HG03135 (cell line): ENCODE measurements around the gene EIF4G1.

Experiments used
- ATAC-seq: cut with Tn5 transposase; IDR thresholded peaks from one replicate; pipeline ENCODE4 v1.9.1; 2021; ENCODE audit warnings: mild to moderate bottlenecking, moderate library complexity; ENCODE audit not compliant: unreplicated experiment

EIF4G1 gene

GRCh38 chr3:184361932-184362667 lies 47.7 kb downstream of the EIF4G1 start:
- ATAC-seq: no peak

DNA sequence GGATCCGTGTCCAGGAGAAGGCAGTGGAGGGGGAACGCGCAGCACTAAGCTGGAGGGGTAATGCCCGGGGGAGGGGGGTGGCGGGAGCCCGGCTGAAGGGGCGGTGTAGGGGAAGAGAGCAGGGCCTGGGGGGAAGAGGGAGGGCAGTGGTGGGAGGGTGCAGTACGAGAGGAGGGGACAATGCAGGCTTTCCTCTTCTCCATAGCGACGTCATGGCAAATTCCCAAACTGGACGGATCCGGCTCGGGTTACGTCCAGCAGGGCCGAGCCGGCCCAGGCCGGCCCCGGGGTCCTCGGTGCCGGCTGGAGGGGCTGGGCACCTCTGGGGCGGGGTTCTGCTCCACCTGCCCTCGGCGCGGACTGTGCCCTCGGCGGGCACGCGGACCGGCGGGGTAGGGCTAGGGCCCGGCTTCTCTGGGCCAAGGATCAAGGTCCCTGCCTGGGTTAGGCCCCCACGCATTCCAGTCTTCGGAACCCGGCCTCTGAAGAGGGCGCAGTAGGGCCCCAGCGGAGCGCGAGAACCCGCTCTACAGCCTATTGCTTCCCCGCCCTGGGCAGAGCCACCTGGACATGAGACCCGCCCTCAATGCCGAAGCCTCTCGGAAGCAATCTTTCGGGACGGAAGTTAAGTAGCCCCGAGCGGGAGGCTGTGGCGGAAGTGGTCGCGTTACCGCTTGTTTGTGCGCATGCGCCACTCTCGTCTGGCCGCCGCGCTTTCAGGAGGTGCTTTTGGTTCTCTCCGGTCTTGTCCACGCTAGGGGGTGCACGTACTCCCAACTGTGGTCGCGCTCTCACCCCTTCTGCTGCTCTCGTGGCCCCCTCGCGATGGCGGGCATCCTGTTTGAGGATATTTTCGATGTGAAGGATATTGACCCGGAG lies 48.5 kb downstream of the EIF4G1 start:
- ATAC-seq: peak; percentile 88

GRCh38 chr3:184366619-184367289 lies 52.3 kb downstream of the EIF4G1 start:
- no peak for ATAC-seq

- no peak for ATAC-seq
Measured at GRCh38 chr3:184368116-184368515, 53.7 kb downstream of the EIF4G1 start.

- no peak for ATAC-seq
Measured at GRCh38 chr3:184368586-184369183, 54.3 kb downstream of the EIF4G1 start.

- ATAC-seq: no peak
Measured at GRCh38 chr3:184371570-184372018, 57.2 kb downstream of the EIF4G1 start.

- no peak for ATAC-seq
Measured at GRCh38 chr3:184372296-184372821, 58.0 kb downstream of the EIF4G1 start.

DNA sequence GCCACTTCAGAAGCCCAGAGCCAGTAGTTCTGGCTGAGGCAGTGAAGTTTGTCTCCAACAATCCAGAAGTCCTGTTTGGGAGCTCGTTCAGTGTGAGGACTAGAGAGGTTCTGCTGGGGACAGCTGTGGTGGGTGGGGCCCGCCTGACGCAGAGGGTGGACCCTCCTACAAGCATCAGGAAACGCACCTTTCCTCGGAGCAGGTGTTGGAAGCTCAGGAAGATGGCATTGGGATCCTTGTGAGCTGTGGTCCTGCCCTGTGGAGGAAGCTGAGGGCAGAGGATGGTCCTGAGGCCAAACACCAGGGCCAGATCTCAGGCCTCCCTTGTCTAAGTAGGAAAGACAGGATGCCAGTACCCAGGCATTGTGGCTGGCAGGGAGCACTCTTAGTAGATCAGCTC lies 58.5 kb downstream of the EIF4G1 start:
- no peak for ATAC-seq

DNA sequence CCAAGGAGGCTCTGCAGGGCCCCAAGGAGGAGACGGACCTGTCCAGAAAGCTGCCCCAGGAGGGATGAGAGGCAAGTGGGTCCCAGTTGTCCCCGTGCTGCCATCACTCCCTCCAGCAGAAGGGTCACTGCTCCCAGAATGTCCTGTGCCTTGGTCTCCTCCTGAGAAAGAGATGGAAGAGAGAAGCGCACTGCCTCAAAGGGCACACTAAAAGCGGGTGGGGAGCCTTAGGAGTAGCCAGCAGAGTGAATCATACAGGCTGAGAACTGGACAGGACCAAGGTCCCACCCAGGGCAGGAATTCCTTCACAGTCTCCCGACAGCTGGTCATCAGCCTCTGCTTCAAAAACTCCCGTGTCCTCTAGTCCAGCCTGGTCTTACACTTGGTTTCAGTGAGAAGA lies 59.0 kb downstream of the EIF4G1 start:
- ATAC-seq: no peak

DNA sequence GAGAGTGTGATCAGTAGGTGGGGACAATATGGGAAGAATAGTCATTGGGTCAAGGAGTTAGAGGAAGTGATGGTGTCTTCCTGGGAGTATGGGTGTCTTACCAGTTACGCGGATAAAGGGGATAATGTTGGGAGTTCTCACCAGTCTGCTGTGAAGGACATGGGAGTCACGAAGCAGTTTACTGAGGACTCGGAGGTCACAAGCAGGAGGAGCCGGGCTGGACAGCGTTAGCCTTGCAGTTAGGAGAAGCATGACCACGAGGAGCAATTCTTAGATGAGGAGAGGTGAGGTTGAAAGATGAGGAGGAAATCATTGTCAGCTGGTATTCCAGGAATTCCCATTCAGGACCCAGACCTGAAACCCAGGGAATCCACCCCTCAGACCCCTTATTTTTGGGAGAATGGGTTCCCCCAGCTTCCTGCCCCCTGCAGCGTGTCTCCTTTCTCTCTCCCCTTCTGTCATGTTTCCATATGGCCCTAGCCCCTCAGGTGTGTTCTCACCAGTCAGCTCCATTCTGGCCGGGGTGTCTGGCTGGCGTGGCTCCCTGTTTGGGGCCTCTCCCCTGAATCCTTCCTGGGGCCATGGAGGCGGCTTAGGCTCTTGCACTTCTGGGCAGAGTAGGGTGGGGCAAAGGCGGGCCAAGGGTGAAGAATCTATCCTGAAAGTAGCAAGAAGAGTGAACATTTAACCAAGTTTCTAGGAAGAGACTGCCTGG lies 61.5 kb downstream of the EIF4G1 start:
- ATAC-seq: no peak

DNA sequence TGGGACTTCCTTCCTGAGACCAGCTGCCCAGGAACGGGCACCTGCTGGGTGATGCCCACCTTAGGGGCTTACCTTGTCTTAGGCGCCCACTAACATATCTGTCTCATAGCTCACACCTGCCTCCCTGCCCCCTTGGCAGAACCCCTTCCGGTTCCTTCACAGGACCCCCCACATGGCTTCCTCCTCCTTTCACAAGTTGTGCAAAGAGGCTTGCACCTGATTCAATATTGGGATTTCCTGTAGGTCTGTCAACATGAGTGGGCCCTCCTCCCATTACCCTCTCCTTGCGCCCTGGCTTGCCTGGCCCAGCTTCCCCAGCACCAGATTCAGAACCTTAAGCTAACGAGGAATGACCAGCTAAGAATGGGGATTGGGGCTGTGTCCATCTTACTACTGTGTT lies 63.0 kb downstream of the EIF4G1 start:
- ATAC-seq: no peak

DNA sequence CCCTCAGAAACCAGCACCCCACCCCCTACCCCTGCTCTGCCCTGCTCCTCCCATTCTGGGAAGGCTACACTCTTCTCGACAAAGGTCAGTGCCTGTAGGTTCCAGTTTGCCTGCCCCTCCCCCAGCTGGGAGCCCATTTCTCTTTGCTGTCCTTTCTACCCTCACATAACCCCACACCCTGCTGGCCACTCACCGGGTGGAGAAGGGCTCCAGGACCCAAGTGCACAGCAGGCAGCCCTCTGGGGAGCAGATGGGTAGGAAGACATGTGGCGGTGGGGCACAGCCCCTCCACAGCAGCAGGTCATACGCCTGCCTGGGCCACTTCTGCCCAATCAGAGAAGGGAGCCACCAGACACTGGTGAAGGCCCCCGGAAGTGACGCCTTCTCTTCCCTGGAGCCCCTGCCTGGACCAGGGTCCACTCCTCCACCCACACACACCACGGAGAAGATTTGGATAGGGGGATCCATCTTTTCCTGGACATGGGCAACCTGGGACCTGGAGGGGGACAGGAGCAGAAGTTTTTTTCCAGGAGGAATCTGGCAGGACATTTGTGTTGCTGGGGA lies 63.6 kb downstream of the EIF4G1 start, which contains the start of gene THPO:
Gene THPO, minus strand, starts transcription at position 326 of the 564 bp plus-strand sequence. CDS start 1,948 bp downstream, outside the sequence.
- no peak for ATAC-seq

GRCh38 chr3:184378651-184379357 lies 64.4 kb downstream of the EIF4G1 start:
- ATAC-seq: no peak

- ATAC-seq: no peak
Measured at GRCh38 chr3:184379358-184380184, 65.2 kb downstream of the EIF4G1 start, which contains the start of gene CHRD. Gene CHRD (plus strand): TSS chr3:184380054. CDS start chr3:184380319, 265 bp downstream.

DNA sequence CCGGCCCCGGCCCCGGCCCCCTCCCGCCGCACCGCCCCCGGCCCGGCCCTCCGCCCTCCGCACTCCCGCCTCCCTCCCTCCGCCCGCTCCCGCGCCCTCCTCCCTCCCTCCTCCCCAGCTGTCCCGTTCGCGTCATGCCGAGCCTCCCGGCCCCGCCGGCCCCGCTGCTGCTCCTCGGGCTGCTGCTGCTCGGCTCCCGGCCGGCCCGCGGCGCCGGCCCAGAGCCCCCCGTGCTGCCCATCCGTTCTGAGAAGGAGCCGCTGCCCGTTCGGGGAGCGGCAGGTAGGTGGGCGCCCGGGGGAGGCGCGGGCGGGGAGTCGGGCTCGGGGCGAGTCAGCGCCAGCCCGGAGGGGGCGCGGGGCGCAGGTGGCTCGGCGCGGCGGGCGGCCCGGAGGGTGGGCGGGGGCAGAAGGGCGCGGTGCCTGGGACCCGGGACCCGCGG lies 65.8 kb downstream of the EIF4G1 start:
- ATAC-seq: no peak

DNA sequence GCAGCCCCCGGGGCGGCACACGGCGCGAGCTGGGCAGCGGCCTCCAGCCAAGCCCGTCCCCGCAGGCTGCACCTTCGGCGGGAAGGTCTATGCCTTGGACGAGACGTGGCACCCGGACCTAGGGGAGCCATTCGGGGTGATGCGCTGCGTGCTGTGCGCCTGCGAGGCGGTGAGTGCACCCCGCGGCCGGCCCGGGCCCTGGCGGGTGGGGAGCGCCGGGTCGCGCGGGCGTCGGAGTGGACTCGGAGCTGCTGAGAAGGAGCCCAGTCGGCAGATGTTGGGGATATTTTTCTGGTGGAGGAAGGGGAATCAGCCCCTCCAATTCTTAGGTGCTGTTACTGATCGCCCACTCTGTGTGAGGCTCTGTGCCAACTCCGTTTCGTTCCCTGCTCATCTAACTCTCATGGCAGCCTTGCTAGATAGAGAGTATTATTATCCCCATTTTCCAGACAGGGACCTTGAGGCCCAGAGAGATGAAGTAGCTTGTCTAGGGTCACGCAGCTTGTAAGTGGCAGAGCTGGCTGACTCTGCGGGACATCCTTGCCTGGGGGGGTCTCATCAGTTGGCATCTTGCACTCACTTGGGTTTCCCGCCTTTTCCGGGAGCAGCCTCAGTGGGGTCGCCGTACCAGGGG lies 66.3 kb downstream of the EIF4G1 start:
- no peak for ATAC-seq
